LNCAP (cell line): ENCODE results near the gene PSTK.

Source experiments
- TF ChIP-seq, protein P1 (sequence below): fragments of 450-650 bp; IDR thresholded peaks from 2 replicates; pipeline ENCODE4 v1.5.1; 2017; ENCODE audit warnings: mild to moderate bottlenecking

The PSTK gene, protein sequence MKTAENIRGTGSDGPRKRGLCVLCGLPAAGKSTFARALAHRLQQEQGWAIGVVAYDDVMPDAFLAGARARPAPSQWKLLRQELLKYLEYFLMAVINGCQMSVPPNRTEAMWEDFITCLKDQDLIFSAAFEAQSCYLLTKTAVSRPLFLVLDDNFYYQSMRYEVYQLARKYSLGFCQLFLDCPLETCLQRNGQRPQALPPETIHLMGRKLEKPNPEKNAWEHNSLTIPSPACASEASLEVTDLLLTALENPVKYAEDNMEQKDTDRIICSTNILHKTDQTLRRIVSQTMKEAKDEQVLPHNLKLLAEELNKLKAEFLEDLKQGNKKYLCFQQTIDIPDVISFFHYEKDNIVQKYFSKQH

DNA sequence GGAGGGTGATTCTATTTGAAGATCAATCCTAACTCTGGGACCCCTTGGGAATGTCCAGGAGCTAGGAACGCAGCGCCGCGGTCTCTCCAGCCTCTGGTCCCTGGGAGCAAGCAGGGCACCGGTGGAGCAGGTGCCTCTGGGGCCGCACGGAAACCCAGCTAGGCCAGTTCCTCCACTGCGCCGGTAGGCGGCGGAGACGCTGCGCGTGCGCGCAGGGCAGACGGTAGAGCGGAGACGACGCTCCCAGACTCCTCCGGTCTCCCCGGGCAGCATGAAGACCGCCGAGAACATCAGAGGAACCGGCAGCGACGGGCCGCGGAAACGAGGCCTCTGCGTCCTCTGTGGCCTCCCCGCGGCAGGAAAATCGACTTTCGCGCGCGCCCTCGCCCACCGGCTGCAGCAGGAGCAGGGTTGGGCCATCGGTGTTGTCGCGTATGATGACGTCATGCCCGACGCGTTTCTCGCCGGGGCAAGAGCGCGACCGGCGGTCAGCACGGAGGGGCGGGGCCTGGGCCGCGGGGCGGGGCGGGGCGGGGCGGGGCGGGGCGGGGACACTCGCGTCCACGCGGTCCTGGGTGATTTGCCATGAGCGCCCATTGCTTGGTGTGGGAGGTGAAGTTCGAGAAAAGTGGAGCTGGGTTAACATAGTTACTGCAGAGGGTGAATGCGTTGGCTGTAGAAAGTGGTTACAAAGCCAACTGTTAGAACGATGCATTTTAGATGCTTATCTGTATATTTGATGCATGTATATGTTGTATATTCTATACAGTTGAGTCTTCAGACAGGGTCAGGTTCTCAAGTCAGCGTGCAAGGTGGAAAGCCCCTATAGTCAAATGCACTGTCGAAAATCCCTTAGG lies at the start of gene PSTK:
Gene PSTK, plus strand, starts transcription at position 193 of the 857 bp plus-strand sequence. Its CDS starts 79 bp downstream, at position 272.
- TF ChIP-seq, protein P1, sequence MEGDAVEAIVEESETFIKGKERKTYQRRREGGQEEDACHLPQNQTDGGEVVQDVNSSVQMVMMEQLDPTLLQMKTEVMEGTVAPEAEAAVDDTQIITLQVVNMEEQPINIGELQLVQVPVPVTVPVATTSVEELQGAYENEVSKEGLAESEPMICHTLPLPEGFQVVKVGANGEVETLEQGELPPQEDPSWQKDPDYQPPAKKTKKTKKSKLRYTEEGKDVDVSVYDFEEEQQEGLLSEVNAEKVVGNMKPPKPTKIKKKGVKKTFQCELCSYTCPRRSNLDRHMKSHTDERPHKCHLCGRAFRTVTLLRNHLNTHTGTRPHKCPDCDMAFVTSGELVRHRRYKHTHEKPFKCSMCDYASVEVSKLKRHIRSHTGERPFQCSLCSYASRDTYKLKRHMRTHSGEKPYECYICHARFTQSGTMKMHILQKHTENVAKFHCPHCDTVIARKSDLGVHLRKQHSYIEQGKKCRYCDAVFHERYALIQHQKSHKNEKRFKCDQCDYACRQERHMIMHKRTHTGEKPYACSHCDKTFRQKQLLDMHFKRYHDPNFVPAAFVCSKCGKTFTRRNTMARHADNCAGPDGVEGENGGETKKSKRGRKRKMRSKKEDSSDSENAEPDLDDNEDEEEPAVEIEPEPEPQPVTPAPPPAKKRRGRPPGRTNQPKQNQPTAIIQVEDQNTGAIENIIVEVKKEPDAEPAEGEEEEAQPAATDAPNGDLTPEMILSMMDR, result peak; percentile 81

DNA sequence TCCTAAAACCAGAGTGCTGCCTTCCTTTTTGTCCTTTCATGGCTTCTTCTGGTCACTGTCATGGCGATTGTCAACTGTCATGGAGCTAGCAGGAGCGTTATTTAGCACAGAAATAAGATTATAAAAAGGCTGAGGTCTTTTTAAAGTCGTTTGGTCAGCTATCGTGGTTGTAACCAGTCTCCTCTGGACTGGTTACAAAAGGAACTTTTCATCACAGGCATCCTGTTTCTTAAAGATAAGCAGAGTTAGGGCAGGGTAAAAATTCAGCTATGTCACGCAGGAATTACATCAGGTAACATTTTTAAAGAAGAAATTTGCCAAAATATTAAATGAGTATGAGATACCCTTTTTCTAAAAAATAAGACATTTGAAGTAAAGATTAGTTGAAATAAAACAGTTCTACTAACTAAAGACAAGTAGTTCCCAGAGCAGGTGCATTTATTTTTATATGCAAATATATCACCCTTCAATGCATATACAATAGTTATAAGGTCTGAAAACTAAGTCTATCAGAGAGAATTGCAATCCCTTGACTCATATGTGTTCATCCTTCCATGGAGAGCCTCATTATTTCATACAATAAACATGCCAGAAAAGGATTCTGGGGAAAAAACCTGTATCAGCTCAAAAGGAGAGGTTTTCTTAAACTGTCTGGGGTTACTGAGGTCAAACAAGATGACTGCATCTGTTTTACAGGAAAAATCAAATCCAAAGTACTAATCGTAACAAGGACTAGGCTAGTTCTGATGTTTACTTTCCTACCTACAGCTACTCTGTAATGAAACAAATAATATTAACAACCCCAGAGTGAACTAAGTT lies 48.9 kb upstream of the PSTK start:
- TF ChIP-seq, protein P1, result no peak

DNA sequence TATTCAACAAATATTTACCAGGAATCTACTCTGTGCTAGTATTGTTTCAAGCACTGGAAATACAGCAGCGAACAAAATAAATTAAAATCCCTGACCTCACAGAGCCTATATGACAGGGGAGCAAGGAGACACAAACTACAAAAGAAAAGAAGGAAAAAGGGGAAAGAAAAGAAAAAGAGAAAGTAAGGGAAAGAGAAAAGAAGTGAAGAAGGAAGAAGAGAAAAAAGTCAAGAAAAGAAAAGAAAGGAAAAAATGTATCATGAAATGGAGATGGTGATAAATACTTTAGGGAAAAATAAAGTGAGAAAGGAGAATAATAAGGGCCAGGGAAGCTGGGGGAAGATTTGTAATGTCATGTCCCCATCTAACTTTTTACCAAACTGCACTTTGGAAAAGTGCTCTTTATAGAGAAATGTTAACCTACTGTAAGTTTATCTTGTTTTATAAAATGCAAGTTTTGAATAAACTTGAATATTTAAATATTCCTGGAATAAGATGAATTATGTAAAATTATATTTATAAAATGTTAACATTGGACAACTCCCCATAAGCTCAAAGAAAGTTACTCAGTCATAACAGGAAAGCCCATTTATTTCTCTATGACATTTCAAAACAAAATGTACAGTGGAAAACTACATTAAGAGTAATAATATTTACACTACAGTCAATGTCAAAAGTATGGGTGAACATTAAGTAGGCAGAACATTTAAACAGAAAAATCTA lies 40.9 kb upstream of the PSTK start:
- TF ChIP-seq, protein P1, result no peak

DNA sequence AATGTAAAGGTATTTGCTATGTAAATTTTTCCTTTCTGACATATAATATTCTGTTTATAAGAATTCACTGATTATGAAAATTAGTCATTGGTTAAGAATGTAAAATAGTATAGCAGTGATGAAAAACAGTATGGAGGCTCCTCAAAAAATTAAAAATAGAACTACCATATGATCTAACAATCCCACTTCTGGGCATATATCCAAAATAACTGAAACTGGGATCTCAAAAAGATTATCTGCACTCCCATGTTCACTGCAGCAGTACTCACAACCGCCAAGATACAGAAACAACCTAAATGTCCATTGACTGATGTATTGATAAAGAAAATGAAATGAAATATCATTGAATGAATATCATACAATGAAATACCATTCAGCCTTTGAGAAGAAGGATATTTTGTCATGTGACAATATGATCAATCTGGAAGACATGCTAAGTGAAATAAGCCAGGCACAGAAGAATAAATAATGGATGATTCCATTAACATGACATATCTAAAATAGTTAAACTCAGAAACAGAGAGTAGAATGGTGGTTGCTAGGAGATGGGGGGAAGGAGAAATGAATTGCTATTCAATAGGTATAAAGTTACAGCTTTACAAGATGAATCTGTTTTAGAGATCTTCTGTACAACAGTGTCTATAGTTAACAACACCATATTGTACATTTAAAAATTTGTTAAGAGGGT lies 40.2 kb upstream of the PSTK start:
- TF ChIP-seq, protein P1, result no peak

DNA sequence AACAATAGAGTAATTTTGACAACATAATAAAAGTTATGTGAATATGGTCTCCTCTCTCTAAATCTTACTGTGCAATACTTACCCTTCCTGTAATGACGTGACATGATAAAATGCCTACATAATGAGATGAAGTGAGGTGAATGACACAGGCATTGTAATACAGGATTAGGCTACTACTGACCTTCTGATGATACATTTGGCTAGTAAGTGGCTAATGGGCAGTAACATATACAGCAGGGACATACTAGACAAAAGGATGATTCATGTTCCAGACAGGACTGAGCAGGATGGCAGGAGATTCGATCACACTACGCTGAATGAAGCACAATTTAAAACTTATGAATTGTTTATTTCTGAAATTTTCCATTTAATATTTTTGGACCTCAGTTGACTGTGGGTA lies 30.9 kb upstream of the PSTK start:
- TF ChIP-seq, protein P1, result no peak

DNA sequence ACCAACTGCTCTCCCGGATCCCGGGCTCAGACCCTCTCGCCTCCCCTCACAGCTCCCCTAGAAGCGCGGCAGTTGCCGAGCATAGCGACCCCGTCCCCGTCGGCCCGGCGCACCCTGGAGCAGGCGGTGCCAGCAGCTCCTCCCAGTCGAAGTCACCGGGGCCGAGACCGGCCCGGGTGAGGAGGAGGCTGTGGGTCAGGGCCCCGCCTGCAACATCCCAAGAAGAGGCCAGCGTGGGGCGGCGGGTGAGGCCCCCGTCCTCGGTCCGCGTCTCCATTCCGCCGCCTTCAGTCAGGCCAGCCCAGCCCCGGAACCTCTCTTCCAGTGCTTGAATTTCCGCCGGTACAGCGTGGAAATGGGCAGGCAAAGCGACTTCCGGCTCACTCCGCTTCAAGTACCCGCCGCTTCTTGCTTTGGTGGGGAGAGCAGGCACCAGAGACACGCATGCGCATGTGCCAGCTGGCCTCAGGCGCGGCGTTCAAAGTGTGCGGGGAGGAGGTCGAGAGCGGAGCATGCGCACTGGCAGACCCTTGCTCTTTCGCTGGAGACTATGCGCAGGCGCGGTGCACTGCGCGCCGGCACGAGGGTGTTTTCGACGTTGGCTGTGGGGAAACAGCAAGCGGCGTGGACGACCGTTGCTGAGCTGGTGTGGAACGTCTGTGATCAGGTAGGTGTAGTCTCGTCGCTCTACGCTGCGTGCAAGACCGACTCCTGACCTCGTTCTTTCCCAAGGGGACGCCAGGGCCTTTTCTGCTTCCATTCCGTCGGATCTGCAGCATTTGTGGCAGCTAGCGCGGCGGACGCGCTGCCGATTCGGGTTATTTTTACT lies 26.1 kb upstream of the PSTK start, which contains the start of gene C10orf88:
Gene C10orf88, minus strand, starts transcription at position 326 of the 829 bp plus-strand sequence. Its CDS starts 49 bp downstream, at position 277.
- TF ChIP-seq, protein P1, result no peak
